Lung (tissue), 12 donors: Measurements from ENCODE around the gene ZFP91. TPM values are rescaled to one million over a fixed set of nuclear protein-coding genes. Genes with fewer than 3 reads are reported as not detected.
"Not testable (repeated sequence)": the region's sequence is repeated elsewhere in the genome, so short reads cannot be mapped to it uniquely, and the experiment has no call there.

Source experiments
- ATAC-seq: fragments of 200-7000 bp; cut with Tn5 transposase; one replicate; pipeline ENCODE4 v1.9.1; 2020; ENCODE audit warnings: moderate number of reproducible peaks; ENCODE audit not compliant: insufficient read depth, low FRiP score
- DNase-seq, 3 donors: peaks; one replicate each; pipeline ENCODE4 v3.0.0-alpha.2; 2013 to 2017
- H3K27ac ChIP-seq, 2 donors: one replicate each; pipeline ENCODE4 v1.5.1; 2013; ENCODE audit warnings: mild to moderate bottlenecking in 2 of 2, moderate library complexity in 2 of 2, control low read depth in 1 of 2, inconsistent platforms in 1 of 2, low read depth in 1 of 2, low read length in 1 of 2
- H3K27me3 ChIP-seq, 3 donors: one replicate each; pipeline ENCODE4 v1.5.1; 2013; ENCODE audit warnings: low read length in 2 of 3; ENCODE audit not compliant: control insufficient read depth in 3 of 3, insufficient read depth in 3 of 3
- H3K36me3 ChIP-seq, 4 donors: one replicate each; pipeline ENCODE4 v1.5.1; 2013; ENCODE audit warnings: low read length in 4 of 4, mild to moderate bottlenecking in 1 of 4, moderate library complexity in 1 of 4; ENCODE audit not compliant: control insufficient read depth in 4 of 4, insufficient read depth in 4 of 4
- H3K4me1 ChIP-seq, 5 donors: one replicate each; pipeline ENCODE4 v1.5.1; 2013; ENCODE audit warnings: low read length in 5 of 5, mild to moderate bottlenecking in 2 of 5, moderate library complexity in 1 of 5; ENCODE audit not compliant: control insufficient read depth in 5 of 5, insufficient read depth in 5 of 5
- H3K4me3 ChIP-seq: one replicate; pipeline ENCODE4 v1.5.1; 2013; ENCODE audit warnings: mild to moderate bottlenecking, control low read depth, moderate library complexity
- H3K9ac ChIP-seq, 2 donors: one replicate each; pipeline ENCODE4 v1.5.1; 2013; ENCODE audit warnings: low read length in 2 of 2, control low read depth in 1 of 2; ENCODE audit not compliant: insufficient read depth in 1 of 2
- H3K9me3 ChIP-seq, 4 donors: one replicate each; pipeline ENCODE4 v1.5.1; 2013; ENCODE audit warnings: low read length in 3 of 4, mild to moderate bottlenecking in 1 of 4, moderate library complexity in 1 of 4; ENCODE audit not compliant: control insufficient read depth in 4 of 4, insufficient read depth in 3 of 4
- CTCF ChIP-seq: IDR thresholded peaks from 2 replicates; pipeline ENCODE4 v1.5.1; 2012; ENCODE audit warnings: mild to moderate bottlenecking; ENCODE audit errors: control extremely low read depth, extremely low read depth
- WGBS, 2 donors: extraction: QIAGEN DNeasy Blood & Tissue Kit; methylation state at CpG; one replicate each; pipeline ENCODE4 v1.1.7; 2013; 5-methylcytosine and 5-hydroxymethylcytosine counted together
- polyA plus RNA-seq, 2 donors: library from polyadenylated mRNA; stranded (reverse); fragments of 200-250 nt; gene quantifications; one replicate each; pipeline ENCODE4 v1.2.1, GENCODE V29; 2013
- total RNA-seq, 2 donors: library from RNA; depleted of rRNA in 1 of 2; stranded (reverse); fragments of >200 nt in 1 of 2; gene quantifications; one replicate each; pipeline ENCODE4 v1.2.1, GENCODE V29; 2014 to 2021
- donor health status: control.
- donor health status: control.
- donor health status: Bipolar disorder and iron deficiency.
- donor health status: healthy.
- donor health status: DM: yes; HTN: yes; CAD: no.

The ZFP91 gene
- total and polyA plus RNA-seq, 4 donors, result 11.1 to 47.0 (median 31.2) TPM

- Histone ChIP-seq H3K36me3 (peaks cover 0 to 13% (median 2%) of the 10 kb centered on the region in 4 donors), H3K9me3 (no peaks in the 10 kb centered on the region), H3K9ac (no peak overlapping the region), H3K4me1 (no peaks in the 10 kb centered on the region), H3K27me3 (no peaks in the 10 kb centered on the region), H3K27ac (no peak overlapping the region), H3K4me3 (no peak overlapping the region)
- ATAC-seq (no peak), DNase-seq (no peak)
- no peak for TF ChIP-seq CTCF
Measured at GRCh38 chr11:58562375-58562800, 16.5 kb upstream of the ZFP91 start.

GRCh38 chr11:58564231-58564630, 14.6 kb upstream of the ZFP91 start:
- no peak for DNase-seq
- H3K36me3 ChIP-seq, result peaks cover 0 to 13% (median 5%) of the 10 kb centered on the region in 4 donors
- no peak overlapping the region for H3K4me3 ChIP-seq
- H3K27ac ChIP-seq, result no peak overlapping the region
- no peaks in the 10 kb centered on the region for H3K4me1 ChIP-seq
- TF ChIP-seq CTCF, result no peak
- no peaks in the 10 kb centered on the region for H3K27me3 ChIP-seq
- no peaks in the 10 kb centered on the region for H3K9me3 ChIP-seq
- no peak overlapping the region for H3K9ac ChIP-seq
- ATAC-seq, result no peak

GRCh38 chr11:58567889-58568512, 10.9 kb upstream of the ZFP91 start:
- Histone ChIP-seq H3K27me3 (no peaks in the 10 kb centered on the region), H3K4me3 (no peak overlapping the region), H3K36me3 (peaks cover 0 to 12% (median 7%) of the 10 kb centered on the region in 4 donors), H3K4me1 (peaks cover 0 to 1% (median 0%) of the 10 kb centered on the region in 5 donors), H3K9me3 (no peaks in the 10 kb centered on the region), H3K9ac (no peak overlapping the region), H3K27ac (no peak overlapping the region)
- 50 to 54% methylated on average over 4 of the region's 4 CpGs for WGBS, 2 donors
- DNase-seq (peak; percentile 47 to 66 (median 48)), ATAC-seq (peak; percentile 82)
- TF ChIP-seq CTCF, result peak; percentile 45

DNA sequence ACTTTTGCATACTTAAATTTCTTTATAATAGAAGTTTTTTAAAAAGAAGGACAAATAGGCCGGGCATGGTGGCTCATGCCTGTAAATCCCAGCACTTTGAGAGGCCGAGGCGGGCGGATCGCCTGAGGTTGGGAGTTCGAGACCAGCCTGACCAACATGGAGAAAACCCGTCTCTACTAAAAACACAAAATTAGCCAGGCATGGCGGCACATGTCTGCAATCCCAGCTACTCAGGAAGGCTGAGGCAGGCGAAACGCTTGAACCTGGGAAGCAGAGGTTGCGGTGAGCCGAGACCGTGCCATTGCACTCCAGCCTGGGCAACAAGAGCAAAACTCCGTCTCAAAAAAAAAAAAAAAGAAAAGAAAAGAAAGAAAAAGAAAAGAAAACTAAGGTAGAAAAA, 6.0 kb upstream of the ZFP91 start:
- not testable (repeated sequence) for H3K4me3 ChIP-seq, H3K27me3 ChIP-seq, H3K9me3 ChIP-seq, DNase-seq, ATAC-seq, H3K9ac ChIP-seq
- peak overlapping the region in 1 of 2 donors; percentile 20 for H3K27ac ChIP-seq
- 87 to 93% methylated on average over 14 of the region's 14 CpGs for WGBS, 2 donors
- peaks cover 0 to 12% (median 5%) of the 10 kb centered on the region in 4 donors for H3K36me3 ChIP-seq
- peaks cover 5 to 11% (median 7%) of the 10 kb centered on the region in 5 donors for H3K4me1 ChIP-seq
